Ishikawa (cell line): Measurements from ENCODE around the gene GORASP1.

ENCODE experiments used
- CEBPB ChIP-seq: IDR thresholded peaks from 2 replicates; pipeline ENCODE4 v1.6.1; 2012
- CREB1 ChIP-seq: IDR thresholded peaks from 2 replicates; pipeline ENCODE4 v1.6.1; 2012; ENCODE audit warnings: low read depth
- EGR1 ChIP-seq: IDR thresholded peaks from 2 replicates; pipeline ENCODE4 v1.6.1; 2012
- EP300 ChIP-seq: IDR thresholded peaks from 2 replicates; pipeline ENCODE4 v1.6.1; 2012; ENCODE audit warnings: borderline replicate concordance
- FOXM1 ChIP-seq: IDR thresholded peaks from 2 replicates; pipeline ENCODE4 v1.6.1; 2012; ENCODE audit warnings: low read depth, borderline replicate concordance
- NFIC ChIP-seq: IDR thresholded peaks from 2 replicates; pipeline ENCODE4 v1.6.1; 2012
- RAD21 ChIP-seq: IDR thresholded peaks from 2 replicates; pipeline ENCODE4 v1.6.1; 2012; ENCODE audit warnings: low read depth
- TAF1 ChIP-seq: IDR thresholded peaks from 2 replicates; pipeline ENCODE4 v1.6.1; 2012; ENCODE audit warnings: low read depth, mild to moderate bottlenecking
- TCF12 ChIP-seq: IDR thresholded peaks from 2 replicates; pipeline ENCODE4 v1.6.1; 2012; ENCODE audit warnings: low read depth
- TEAD4 ChIP-seq: IDR thresholded peaks from 2 replicates; pipeline ENCODE4 v1.6.1; 2012
- YY1 ChIP-seq: IDR thresholded peaks from 2 replicates; pipeline ENCODE4 v1.6.1; 2012; ENCODE audit warnings: low read depth
- ZBTB7A ChIP-seq: IDR thresholded peaks from 2 replicates; pipeline ENCODE4 v1.6.1; 2012; ENCODE audit warnings: low read depth
- TF ChIP-seq, protein P1 (sequence below): IDR thresholded peaks from 2 replicates; pipeline ENCODE4 v1.6.1; 2012
- TF ChIP-seq, protein P2 (sequence below): IDR thresholded peaks from 2 replicates; pipeline ENCODE4 v1.6.1; 2012; ENCODE audit warnings: low read depth, mild to moderate bottlenecking
- TF ChIP-seq, protein P3 (sequence below): IDR thresholded peaks from 2 replicates; pipeline ENCODE4 v1.6.1; 2012

GORASP1 gene

DNA sequence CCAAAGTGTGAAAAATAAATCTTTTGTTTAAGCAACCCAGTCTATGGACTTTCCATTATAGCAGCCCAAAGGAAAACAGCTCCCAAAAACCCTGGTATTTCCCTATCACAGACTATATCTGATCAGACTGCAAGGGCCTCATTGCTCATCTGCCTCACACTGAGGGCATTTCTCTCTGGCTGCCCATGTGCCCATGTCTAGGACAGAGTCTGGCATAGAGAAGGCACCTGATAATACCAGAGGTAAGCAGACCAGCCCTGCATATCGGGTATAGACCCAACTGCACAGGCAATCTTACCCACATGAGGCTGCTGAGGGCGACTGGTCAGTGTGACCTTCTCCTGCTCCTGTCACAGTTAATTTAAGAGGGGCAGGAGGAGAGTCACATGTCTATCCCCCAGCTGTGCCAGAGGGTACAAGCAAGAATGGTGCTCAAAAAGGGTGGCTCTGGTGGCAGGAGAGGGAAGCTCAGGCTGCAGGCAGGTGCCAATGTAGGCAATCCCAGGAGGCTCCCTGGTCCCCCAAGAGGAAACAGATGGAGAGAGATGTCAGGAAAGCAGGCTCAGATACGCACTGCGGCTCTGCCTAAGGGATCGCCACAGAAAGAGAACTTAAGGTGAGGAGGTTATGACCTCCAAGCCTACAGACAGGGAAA lies 42.8 kb upstream of the GORASP1 start:
- no peak for TF ChIP-seq TEAD4
- TF ChIP-seq ZBTB7A: no peak

DNA sequence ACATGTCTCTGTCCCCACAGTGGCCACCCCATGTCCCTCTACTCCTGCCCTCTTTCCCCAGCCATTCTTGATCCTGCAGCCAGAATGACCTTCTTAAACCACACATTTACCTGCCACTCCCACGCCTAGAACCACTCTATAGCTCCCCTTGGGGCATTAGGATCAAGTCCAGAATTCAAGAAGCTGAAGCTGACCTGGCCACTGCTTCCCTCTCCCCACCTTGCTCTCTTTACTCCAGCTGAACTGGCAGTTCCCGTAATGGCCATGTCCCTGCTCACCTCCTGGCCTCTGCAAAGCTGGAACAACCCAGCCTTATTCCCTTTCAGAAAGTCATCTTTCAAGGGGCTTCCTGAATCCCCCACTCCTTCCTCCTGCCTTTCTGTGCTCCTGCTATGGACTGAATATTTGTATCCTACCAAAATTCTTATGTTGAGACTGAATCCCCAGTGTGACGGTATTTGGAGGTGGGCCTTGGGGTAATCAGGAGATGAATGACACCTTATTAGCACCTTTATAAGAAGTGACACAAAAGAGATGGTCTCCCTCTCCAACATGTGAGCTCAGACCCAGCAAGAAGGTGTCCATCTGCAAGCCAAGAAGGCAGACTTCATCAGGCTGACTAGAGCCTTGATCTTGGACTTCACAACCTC lies 42.2 kb upstream of the GORASP1 start:
- TF ChIP-seq NFIC (no peak), YY1 (no peak), CREB1 (no peak), EP300 (no peak), TCF12 (no peak), EGR1 (no peak)
- TF ChIP-seq, protein P1, sequence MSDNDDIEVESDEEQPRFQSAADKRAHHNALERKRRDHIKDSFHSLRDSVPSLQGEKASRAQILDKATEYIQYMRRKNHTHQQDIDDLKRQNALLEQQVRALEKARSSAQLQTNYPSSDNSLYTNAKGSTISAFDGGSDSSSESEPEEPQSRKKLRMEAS: no peak
- TF ChIP-seq, protein P2, sequence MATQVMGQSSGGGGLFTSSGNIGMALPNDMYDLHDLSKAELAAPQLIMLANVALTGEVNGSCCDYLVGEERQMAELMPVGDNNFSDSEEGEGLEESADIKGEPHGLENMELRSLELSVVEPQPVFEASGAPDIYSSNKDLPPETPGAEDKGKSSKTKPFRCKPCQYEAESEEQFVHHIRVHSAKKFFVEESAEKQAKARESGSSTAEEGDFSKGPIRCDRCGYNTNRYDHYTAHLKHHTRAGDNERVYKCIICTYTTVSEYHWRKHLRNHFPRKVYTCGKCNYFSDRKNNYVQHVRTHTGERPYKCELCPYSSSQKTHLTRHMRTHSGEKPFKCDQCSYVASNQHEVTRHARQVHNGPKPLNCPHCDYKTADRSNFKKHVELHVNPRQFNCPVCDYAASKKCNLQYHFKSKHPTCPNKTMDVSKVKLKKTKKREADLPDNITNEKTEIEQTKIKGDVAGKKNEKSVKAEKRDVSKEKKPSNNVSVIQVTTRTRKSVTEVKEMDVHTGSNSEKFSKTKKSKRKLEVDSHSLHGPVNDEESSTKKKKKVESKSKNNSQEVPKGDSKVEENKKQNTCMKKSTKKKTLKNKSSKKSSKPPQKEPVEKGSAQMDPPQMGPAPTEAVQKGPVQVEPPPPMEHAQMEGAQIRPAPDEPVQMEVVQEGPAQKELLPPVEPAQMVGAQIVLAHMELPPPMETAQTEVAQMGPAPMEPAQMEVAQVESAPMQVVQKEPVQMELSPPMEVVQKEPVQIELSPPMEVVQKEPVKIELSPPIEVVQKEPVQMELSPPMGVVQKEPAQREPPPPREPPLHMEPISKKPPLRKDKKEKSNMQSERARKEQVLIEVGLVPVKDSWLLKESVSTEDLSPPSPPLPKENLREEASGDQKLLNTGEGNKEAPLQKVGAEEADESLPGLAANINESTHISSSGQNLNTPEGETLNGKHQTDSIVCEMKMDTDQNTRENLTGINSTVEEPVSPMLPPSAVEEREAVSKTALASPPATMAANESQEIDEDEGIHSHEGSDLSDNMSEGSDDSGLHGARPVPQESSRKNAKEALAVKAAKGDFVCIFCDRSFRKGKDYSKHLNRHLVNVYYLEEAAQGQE: no peak

DNA sequence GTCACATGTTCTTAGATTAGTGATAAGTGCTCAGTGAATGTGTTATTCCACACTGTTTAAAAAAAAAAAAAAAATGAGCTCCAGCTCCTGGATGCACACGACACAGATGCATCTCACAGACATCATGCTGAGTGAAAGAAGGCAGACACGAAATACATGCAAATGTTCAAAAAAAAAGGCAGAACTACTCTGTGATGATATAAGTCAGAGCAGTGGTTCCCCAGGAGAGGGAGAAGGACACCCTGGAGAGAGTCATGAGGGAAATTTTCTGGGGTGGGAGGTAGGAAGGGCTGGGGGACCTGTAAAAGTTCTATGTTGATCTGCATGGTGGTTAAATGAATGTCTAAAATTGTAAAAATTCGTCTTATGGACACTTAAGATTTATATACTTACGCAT lies 41.6 kb upstream of the GORASP1 start:
- TF ChIP-seq NFIC (no peak), TCF12 (no peak), FOXM1 (no peak), EGR1 (no peak), EP300 (no peak), YY1 (no peak), TAF1 (no peak), TEAD4 (no peak), CREB1 (no peak), RAD21 (no peak)
- TF ChIP-seq, protein P1: no peak
- TF ChIP-seq, protein P3, sequence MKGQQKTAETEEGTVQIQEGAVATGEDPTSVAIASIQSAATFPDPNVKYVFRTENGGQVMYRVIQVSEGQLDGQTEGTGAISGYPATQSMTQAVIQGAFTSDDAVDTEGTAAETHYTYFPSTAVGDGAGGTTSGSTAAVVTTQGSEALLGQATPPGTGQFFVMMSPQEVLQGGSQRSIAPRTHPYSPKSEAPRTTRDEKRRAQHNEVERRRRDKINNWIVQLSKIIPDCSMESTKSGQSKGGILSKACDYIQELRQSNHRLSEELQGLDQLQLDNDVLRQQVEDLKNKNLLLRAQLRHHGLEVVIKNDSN: no peak
- TF ChIP-seq, protein P2: no peak

DNA sequence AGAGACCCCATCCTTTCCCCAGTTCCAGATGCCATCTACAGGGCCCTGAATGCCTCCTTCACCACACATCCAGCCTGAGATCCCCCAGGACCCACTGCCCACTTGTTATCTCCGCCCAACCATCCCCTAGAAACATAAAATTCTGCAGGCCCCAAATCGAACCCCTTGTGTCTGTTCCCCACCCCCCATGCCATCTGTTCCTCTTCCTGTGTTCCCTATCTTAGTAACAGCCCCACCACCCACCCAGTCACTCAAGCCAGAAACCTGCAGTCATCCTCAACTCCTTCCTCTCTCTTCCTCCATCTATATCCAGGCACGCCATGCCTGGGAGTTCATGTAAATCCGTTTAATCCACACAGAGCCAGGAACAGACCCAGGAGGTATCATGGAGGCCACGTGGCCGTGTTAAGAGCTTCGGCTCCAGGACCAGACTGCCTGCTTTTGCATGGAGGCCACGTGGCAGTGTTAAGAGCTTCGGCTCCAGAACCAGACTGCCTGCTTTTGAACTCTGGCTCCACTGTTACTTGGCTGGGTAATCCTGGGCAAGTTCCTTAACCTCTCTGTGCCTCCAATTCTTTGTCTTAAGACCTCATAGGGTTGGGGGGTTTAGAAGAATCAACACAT lies 41.1 kb upstream of the GORASP1 start:
- TF ChIP-seq RAD21 (no peak), FOXM1 (no peak), CEBPB (no peak), EP300 (no peak), ZBTB7A (no peak), TCF12 (no peak)
- TF ChIP-seq, protein P2: no peak
- TF ChIP-seq, protein P1: no peak
